Endothelial cell of umbilical vein (primary cell): ENCODE measurements around the gene ANKRD35. TPM values are rescaled to one million over a fixed set of nuclear protein-coding genes. Genes with fewer than 3 reads are reported as not detected.

Experiments
- BruUV-seq: library from RNA; stranded (reverse); fragments of 400-500 nt; replicated peaks from 2 replicates; lab custom pipeline; 2021; lab: Mats Ljungman, UMichigan
- CTCF ChIA-PET: fragments of 300-600, 350-600 bp; sonication (Branson Sonifier 250); formaldehyde crosslinking; loops from one replicate; lab custom pipeline; 2021; ENCODE audit warnings: antibody characterized with exemption, inconsistent platforms; lab: Charles Lee
- POLR2A ChIA-PET: fragments of 300-600, 350-600 bp; sonication (Branson Sonifier 250); formaldehyde crosslinking; loops from one replicate; lab custom pipeline; 2021; ENCODE audit warnings: antibody characterized with exemption, inconsistent platforms; lab: Charles Lee
- DNase-seq: peaks from one replicate; pipeline ENCODE4 v3.0.0-alpha.2; 2011; ENCODE audit warnings: low read depth, low spot score
- FAIRE-seq: peaks from 2 replicates; lab custom pipeline; 2011; peaks lifted over from hg19 to GRCh38; lab: Jason Lieb, UNC
- H2AFZ ChIP-seq: 2 replicates; pipeline ENCODE4 v1.6.0; 2012; ENCODE audit warnings: low read depth, low read length, control low read depth, inconsistent platforms
- H3K27ac ChIP-seq: 2 replicates; pipeline ENCODE4 v1.5.1; 2011; ENCODE audit warnings: low read depth, mild to moderate bottlenecking, control low read depth, low read length, moderate library complexity; ENCODE audit not compliant: insufficient read depth
- H3K27me3 ChIP-seq, 2 experiments: 2 replicates each; pipeline versions ENCODE4 v1.6.0 to v1.6.1; 2011; ENCODE audit warnings: low read length in 2 of 2, mixed read lengths in 1 of 2; ENCODE audit not compliant: control insufficient read depth in 2 of 2, insufficient read depth in 2 of 2
- H3K36me3 ChIP-seq, 2 experiments: 2 replicates in 1 of 2; 3 replicates in 1 of 2; pipeline ENCODE4 v1.5.1; 2011; ENCODE audit warnings: low read length in 2 of 2, mild to moderate bottlenecking in 1 of 2, moderate library complexity in 1 of 2; ENCODE audit not compliant: control insufficient read depth in 2 of 2, insufficient read depth in 2 of 2; ENCODE audit errors: extremely low read depth in 1 of 2
- H3K4me1 ChIP-seq: 3 replicates; pipeline ENCODE4 v1.5.1; 2011; ENCODE audit warnings: mild to moderate bottlenecking, low read length; ENCODE audit not compliant: control insufficient read depth, insufficient read depth; ENCODE audit errors: extremely low read depth
- H3K4me2 ChIP-seq: 2 replicates; pipeline ENCODE4 v1.6.1; 2011; ENCODE audit warnings: low read length, control low read depth, mixed read lengths; ENCODE audit not compliant: insufficient read depth
- H3K4me3 ChIP-seq, 3 experiments: fragments of 200-600 bp in 1 of 3; sonication (generic), shearing (Covaris generic) in 1 of 3; replicated peaks in 1 of 3; 2 replicates each; pipeline ENCODE4 v1.5.1; 2011 to 2016; ENCODE audit warnings: control low read depth in 3 of 3, low read length in 3 of 3, mild to moderate bottlenecking in 2 of 3, inconsistent platforms in 1 of 3, low read depth in 1 of 3, moderate library complexity in 1 of 3; ENCODE audit not compliant: insufficient read depth in 1 of 3
- H3K79me2 ChIP-seq: 2 replicates; pipeline ENCODE4 v1.6.0; 2012; ENCODE audit warnings: low read length, inconsistent platforms; ENCODE audit not compliant: control insufficient read depth, insufficient read depth
- H3K9ac ChIP-seq: replicated peaks from 2 replicates; pipeline ENCODE3; 2011; ENCODE audit warnings: low read length, control low read depth; ENCODE audit not compliant: insufficient read depth; ENCODE audit errors: extremely low read depth
- H3K9me1 ChIP-seq: replicated peaks from 3 replicates; pipeline ENCODE4 v1.6.0; 2011; ENCODE audit warnings: mild to moderate bottlenecking, low read length; ENCODE audit not compliant: control insufficient read depth, insufficient read depth; ENCODE audit errors: extremely low read depth
- H3K9me3 ChIP-seq: replicated peaks from 2 replicates; pipeline ENCODE4 v1.5.1; 2012; ENCODE audit warnings: low read length, inconsistent platforms; ENCODE audit not compliant: control insufficient read depth, insufficient read depth
- H4K20me1 ChIP-seq: replicated peaks from 2 replicates; pipeline ENCODE3; 2011; ENCODE audit warnings: mild to moderate bottlenecking, low read length; ENCODE audit not compliant: control insufficient read depth, insufficient read depth; ENCODE audit errors: extremely low read depth
- CTCF ChIP-seq, 2 donors: IDR thresholded peaks; 1 replicate in 1 of 2; 2 replicates in 1 of 2; pipeline ENCODE4 v1.5.1; 2011; ENCODE audit warnings: low read length in 2 of 2, mild to moderate bottlenecking in 2 of 2, moderate library complexity in 2 of 2, control low read depth in 1 of 2, inconsistent platforms in 1 of 2, low read depth in 1 of 2; ENCODE audit not compliant: insufficient read depth in 1 of 2; ENCODE audit errors: extremely low read depth in 1 of 2
- EZH2 ChIP-seq: IDR thresholded peaks from 2 replicates; pipeline ENCODE4 v1.6.1; 2012; ENCODE audit warnings: borderline replicate concordance, low read depth, mild to moderate bottlenecking, moderate library complexity, low read length, inconsistent platforms; ENCODE audit not compliant: severe bottlenecking
- FOS ChIP-seq: IDR thresholded peaks from 2 replicates; pipeline ENCODE4 v1.6.1; 2011; ENCODE audit warnings: mild to moderate bottlenecking, low read length, moderate library complexity, borderline replicate concordance; ENCODE audit not compliant: insufficient read depth
- JUN ChIP-seq: IDR thresholded peaks from 2 replicates; pipeline ENCODE4 v1.6.1; 2011; ENCODE audit warnings: borderline replicate concordance, low read depth; ENCODE audit not compliant: insufficient read length, insufficient read depth
- MAX ChIP-seq: IDR thresholded peaks from 2 replicates; pipeline ENCODE4 v1.6.1; 2011; ENCODE audit not compliant: insufficient read depth, insufficient read length
- MYC ChIP-seq: IDR thresholded peaks from one replicate; pipeline ENCODE4 v1.6.1; 2011; ENCODE audit warnings: mild to moderate bottlenecking, low read depth, low read length
- POLR2A ChIP-seq: IDR thresholded peaks from 2 replicates; pipeline ENCODE4 v1.6.1; 2012; ENCODE audit warnings: low read depth, mild to moderate bottlenecking, control low read depth, low read length
- dilution Hi-C: fragments of 300-500 bp; cut with MboI; formaldehyde crosslinking; loops from one replicate; pipeline ENCODE4 v1.15.0; 2019; ENCODE audit warnings: low sequenced_read_pairs; ENCODE audit not compliant: extremely low pct_ligation_motif_present
- intact Hi-C: fragments of 100-400 bp; cut with micrococcal nuclease; formaldehyde crosslinking; loops from one replicate; pipeline ENCODE4 v1.10.0; 2022
- polyA plus RNA-seq, 4 experiments: library from polyadenylated mRNA; depleted of rRNA in 3 of 4; stranded (reverse) in 3 of 4; unstranded in 1 of 4; fragments of >200 nt; gene quantifications; 2 replicates each; pipeline versions ENCODE4 v1.2.1 to v1.2.3, GENCODE V29; 2011 to 2012; ENCODE audit warnings: missing spikeins in 1 of 4
- total RNA-seq: library from RNA; stranded (reverse); gene quantifications from 2 replicates; pipeline ENCODE4 v1.2.3, GENCODE V29; 2021

ANKRD35 gene
- total and polyA plus RNA-seq, 2 donors (not counting 3 experiments of a cell fraction or from before 2014, with no cell fraction given): 0.15 to 0.20 TPM

GRCh38 chr1:145886390-145886789 lies 724 bp upstream of the ANKRD35 start:
- Histone ChIP-seq H3K27ac (no peak overlapping the region), H3K36me3 (no peaks in the 10 kb centered on the region), H3K4me3 (peak overlapping the region; percentile 64 to 94 (median 68)), H3K4me2 (no peak overlapping the region), H3K27me3 (no peaks in the 10 kb centered on the region), H4K20me1 (no peaks in the 10 kb centered on the region), H3K79me2 (no peaks in the 10 kb centered on the region), H3K9me3 (no peaks in the 10 kb centered on the region), H3K9me1 (no peaks in the 10 kb centered on the region), H3K9ac (peak overlapping the region; percentile 26), H2AFZ (peak overlapping the region; percentile 99), H3K4me1 (peaks cover 29% of the 10 kb centered on the region)
- POLR2A ChIA-PET: interaction anchor here (0.7 kb wide), 1 partner anchor 13 kb away, joined by 3 read pairs; no protein-coding TSS in a partner anchor
- no peak for DNase-seq
- CTCF ChIA-PET: interaction anchor here (1.3 to 8.9 kb wide), 4 partner anchors 9 to 40 kb away, joined by 3 to 152 read pairs (median 20); partner anchors contain the start of genes ITGA10, NUDT17 and PIAS3
- no peak for TF ChIP-seq FOS
- no peak for FAIRE-seq
- intact Hi-C loops: no loop called here
- BruUV-seq: no TSS peak
- dilution Hi-C loops: no loop called here

GRCh38 chr1:145884675-145885074 lies 991 bp downstream of the ANKRD35 start:
- Histone ChIP-seq H3K4me2 (peak overlapping the region; percentile 27), H3K9me1 (no peaks in the 10 kb centered on the region), H3K27me3 (peaks cover 0 to under 1% of the 10 kb centered on the region in 2 experiments), H3K27ac (no peak overlapping the region), H3K9ac (no peak overlapping the region), H3K9me3 (no peaks in the 10 kb centered on the region), H3K36me3 (no peaks in the 10 kb centered on the region), H3K79me2 (no peaks in the 10 kb centered on the region), H3K4me3 (no peak overlapping the region), H3K4me1 (peaks cover 18% of the 10 kb centered on the region), H4K20me1 (no peaks in the 10 kb centered on the region), H2AFZ (peak overlapping the region; percentile 11)
- POLR2A ChIA-PET: no interaction called here
- BruUV-seq: no TSS peak
- FAIRE-seq: peak; percentile 90
- no peak for TF ChIP-seq POLR2A
- no peak for TF ChIP-seq EZH2
- TF ChIP-seq MYC: no peak
- peak; percentile 45 for TF ChIP-seq FOS
- no peak for TF ChIP-seq MAX
- TF ChIP-seq CTCF (IDR thresholded peaks at IDR 0.05; ENCODE audit: extremely low read depth in 1 of 2, insufficient read depth in 1 of 2, low read depth in 1 of 2, low read length in 2 of 2): no peak
- TF ChIP-seq JUN: no peak
- DNase-seq: peak; percentile 49
- CTCF ChIA-PET: interaction anchor here (1.4 to 4.4 kb wide), 5 partner anchors 8 to 39 kb away, joined by 6 to 22 read pairs (median 9); partner anchors contain the start of genes NUDT17 and PIAS3
- dilution Hi-C loops: no loop called here
- intact Hi-C loops: loop anchor here (1.0 kb wide), 1 partner anchor 25 kb away; the partner anchor contains the start of gene PIAS3
